ENCODE data around the gene SDC4. TPM values are rescaled to one million over a fixed set of nuclear protein-coding genes. Genes with fewer than 3 reads are reported as not detected.

SDC4 gene, protein sequence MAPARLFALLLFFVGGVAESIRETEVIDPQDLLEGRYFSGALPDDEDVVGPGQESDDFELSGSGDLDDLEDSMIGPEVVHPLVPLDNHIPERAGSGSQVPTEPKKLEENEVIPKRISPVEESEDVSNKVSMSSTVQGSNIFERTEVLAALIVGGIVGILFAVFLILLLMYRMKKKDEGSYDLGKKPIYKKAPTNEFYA
- 62.6 TPM for total RNA-seq

DNA sequence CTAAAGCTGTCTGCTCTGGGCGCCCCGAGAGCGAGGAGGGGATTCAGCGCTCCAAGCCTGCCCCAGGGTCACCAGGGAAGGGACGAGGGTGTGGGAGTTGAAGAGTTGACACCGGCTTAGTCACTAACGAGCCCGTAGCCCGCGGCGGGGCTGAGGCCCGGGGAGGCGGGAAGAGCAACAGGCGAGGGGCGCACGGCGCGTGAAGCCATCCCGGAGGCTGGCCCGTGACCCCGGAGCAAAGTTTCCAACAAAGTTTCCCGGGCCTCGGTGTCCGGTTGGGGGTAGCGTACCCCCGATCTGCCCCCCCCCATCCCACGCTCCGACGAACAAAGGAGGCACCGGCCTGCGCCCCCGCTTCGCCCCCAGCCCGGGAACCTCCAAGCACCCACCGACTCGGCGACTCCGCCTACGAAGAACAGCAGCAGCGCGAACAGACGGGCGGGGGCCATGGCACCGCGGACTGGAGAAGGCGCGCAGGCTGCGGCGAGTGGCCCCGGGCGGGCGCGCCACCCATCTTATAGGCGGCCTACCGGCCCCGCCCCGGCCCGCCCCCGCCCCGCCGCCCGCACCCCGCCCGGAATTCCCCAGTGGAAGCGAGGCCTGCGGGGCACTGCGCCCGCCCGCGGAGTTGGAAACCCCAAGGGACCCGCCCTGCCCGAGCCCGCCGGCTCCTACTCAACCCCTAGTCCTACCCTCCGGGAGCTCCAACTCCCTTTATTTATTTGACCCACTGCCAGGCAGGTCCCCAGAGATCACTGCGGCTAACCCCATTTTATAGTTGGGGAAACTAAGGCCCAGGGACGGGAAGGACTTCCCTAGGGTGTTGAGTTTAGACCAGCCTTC is at the start of gene SDC4:
SDC4 (minus strand) TSS at position 489 of the 843 bp plus-strand sequence; CDS start at position 449, 40 bp downstream.
- Histone ChIP-seq H3K9me3 (no peaks in the 10 kb centered on the region), H3K4me1 (peaks cover 52% of the 10 kb centered on the region), H3K4me3 (peak within 1 kb of the TSS; percentile 53 to 76), H3K27ac (peak within 1 kb of the TSS; percentile 91), H3K36me3 (no peaks in the 10 kb centered on the region), H3K27me3 (no peaks in the 10 kb centered on the region)
- peak in 1 of 2 donors; percentile 93 for TF ChIP-seq POLR2AphosphoS5 (IDR thresholded peaks at IDR 0.05; ENCODE audit: insufficient read depth in 1 of 2, low read depth in 1 of 2)
- TF ChIP-seq, protein P1, sequence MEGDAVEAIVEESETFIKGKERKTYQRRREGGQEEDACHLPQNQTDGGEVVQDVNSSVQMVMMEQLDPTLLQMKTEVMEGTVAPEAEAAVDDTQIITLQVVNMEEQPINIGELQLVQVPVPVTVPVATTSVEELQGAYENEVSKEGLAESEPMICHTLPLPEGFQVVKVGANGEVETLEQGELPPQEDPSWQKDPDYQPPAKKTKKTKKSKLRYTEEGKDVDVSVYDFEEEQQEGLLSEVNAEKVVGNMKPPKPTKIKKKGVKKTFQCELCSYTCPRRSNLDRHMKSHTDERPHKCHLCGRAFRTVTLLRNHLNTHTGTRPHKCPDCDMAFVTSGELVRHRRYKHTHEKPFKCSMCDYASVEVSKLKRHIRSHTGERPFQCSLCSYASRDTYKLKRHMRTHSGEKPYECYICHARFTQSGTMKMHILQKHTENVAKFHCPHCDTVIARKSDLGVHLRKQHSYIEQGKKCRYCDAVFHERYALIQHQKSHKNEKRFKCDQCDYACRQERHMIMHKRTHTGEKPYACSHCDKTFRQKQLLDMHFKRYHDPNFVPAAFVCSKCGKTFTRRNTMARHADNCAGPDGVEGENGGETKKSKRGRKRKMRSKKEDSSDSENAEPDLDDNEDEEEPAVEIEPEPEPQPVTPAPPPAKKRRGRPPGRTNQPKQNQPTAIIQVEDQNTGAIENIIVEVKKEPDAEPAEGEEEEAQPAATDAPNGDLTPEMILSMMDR (IDR thresholded peaks at IDR 0.05): no peak
- TF ChIP-seq POLR2A (IDR thresholded peaks at IDR 0.05): peak in 1 of 2 donors; percentile 89
- DNase-seq (ENCODE audit: extremely low spot score in 2 of 2): no peak
- intact Hi-C loops (cut with DNase I): no loop called here

DNA sequence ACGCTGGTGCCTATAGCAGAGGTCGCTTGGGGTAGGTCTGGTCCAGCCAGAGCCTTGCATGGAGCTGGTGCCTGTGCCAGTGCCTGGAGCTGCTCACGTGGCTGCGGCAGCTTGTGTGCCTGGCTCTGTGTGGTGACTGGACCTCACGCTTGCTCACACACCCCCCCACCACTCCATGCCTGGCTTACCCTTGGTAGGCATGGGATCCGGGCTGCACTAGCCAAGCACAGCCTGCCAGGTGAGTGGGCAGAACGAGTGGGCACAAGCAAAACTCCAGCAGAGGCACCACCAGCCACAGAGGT is 46.8 kb upstream of the SDC4 start:
- Histone ChIP-seq H3K27me3 (no peaks in the 10 kb centered on the region), H3K36me3 (no peaks in the 10 kb centered on the region), H3K27ac (no peak overlapping the region), H3K4me1 (no peaks in the 10 kb centered on the region), H3K4me3 (no peak overlapping the region), H3K9me3 (no peaks in the 10 kb centered on the region)
- intact Hi-C loops (cut with DNase I): no loop called here
- TF ChIP-seq POLR2A (IDR thresholded peaks at IDR 0.05) (no peak), POLR2AphosphoS5 (IDR thresholded peaks at IDR 0.05; ENCODE audit: insufficient read depth in 1 of 2, low read depth in 1 of 2) (no peak)
- TF ChIP-seq, protein P1 (IDR thresholded peaks at IDR 0.05): no peak
- peak in 1 of 2 donors; percentile 40 for DNase-seq (ENCODE audit: extremely low spot score in 2 of 2)

DNA sequence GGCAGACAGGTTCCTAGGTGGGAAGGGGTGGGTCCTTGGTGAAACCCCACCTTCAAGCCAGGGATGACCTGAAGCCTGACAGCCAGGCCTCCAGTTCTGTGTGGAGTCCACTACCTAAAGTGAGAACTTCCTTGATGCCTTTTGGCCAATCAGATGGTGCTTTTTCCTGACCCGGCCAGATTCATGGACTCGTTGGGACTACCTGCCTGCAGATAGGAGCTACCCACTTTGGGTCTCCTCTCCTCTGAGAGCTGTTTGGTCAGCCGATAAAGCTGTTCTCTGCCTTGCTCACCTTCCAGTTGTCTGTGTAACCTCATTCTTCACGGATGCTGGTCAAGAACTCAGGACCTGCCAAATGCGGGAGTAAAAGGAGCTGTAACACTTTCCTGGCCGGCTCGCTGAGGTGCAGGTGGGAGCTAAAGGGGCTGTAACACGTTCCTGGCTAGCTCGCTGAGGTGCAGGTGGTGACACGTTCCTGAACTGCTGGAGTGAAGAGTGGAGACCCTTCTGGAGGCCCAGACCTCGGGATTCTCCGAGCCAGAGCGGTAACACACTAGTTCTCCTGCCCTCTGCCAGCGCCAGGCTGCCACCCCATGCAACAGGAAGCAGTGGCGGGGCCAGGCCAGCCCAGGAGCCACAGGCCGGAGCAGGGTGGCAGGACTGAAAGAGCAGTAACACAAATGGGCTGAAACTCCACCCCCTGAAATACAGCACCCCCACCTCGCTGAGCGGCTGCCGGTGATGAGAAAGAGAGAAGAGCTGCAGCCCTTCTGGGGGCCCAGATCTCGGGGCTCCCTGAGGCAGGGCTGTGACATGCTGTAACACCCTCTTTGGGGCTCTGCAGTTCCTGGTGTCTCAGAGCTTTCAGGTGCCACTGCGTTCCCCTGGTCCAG is 46.2 kb upstream of the SDC4 start:
- intact Hi-C loops (cut with DNase I): no loop called here
- Histone ChIP-seq H3K4me3 (no peak overlapping the region), H3K4me1 (no peaks in the 10 kb centered on the region), H3K27me3 (no peaks in the 10 kb centered on the region), H3K36me3 (no peaks in the 10 kb centered on the region), H3K9me3 (no peaks in the 10 kb centered on the region), H3K27ac (no peak overlapping the region)
- TF ChIP-seq POLR2AphosphoS5 (IDR thresholded peaks at IDR 0.05; ENCODE audit: insufficient read depth in 1 of 2, low read depth in 1 of 2): no peak
- TF ChIP-seq POLR2A (IDR thresholded peaks at IDR 0.05): no peak
- TF ChIP-seq, protein P1 (IDR thresholded peaks at IDR 0.05): no peak
- DNase-seq (ENCODE audit: extremely low spot score in 2 of 2): peak in 1 of 2 donors; percentile 65

DNA sequence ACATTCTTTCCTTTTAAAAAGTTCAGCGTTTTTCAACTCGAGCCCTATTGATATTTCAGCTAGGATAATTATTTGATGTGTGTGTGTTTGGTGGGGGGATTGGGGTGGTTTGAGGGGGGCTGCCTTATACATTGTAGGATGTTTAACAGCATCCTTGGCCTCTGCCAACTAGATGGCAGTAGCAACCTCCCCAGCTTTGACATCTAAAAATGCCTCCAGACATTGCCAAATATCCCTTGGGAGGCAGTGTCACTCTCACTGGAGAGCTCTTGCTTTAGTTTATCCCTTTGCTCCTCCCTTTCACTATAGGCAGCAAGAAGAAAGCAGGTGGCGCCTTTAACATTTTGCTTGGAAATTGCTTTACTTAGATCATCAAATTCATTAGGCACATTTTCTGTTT is 44.5 kb upstream of the SDC4 start:
- intact Hi-C loops (cut with DNase I): no loop called here
- no peak overlapping the region for H3K4me3 ChIP-seq
- no peaks in the 10 kb centered on the region for H3K9me3 ChIP-seq
- no peak overlapping the region for H3K27ac ChIP-seq
- peak in 1 of 2 donors; percentile 6 for DNase-seq (ENCODE audit: extremely low spot score in 2 of 2)
- H3K36me3 ChIP-seq: no peaks in the 10 kb centered on the region
- no peaks in the 10 kb centered on the region for H3K27me3 ChIP-seq
- H3K4me1 ChIP-seq: no peaks in the 10 kb centered on the region
- TF ChIP-seq, protein P1 (IDR thresholded peaks at IDR 0.05): no peak
- TF ChIP-seq POLR2A (IDR thresholded peaks at IDR 0.05): no peak

All from vagina (tissue), 2 donors.